Measurements from ENCODE around the gene VMP1.
"Not testable (repeated sequence)": the region's sequence is repeated elsewhere in the genome, so short reads cannot be mapped to it uniquely, and the experiment has no call there.

The VMP1 gene

DNA sequence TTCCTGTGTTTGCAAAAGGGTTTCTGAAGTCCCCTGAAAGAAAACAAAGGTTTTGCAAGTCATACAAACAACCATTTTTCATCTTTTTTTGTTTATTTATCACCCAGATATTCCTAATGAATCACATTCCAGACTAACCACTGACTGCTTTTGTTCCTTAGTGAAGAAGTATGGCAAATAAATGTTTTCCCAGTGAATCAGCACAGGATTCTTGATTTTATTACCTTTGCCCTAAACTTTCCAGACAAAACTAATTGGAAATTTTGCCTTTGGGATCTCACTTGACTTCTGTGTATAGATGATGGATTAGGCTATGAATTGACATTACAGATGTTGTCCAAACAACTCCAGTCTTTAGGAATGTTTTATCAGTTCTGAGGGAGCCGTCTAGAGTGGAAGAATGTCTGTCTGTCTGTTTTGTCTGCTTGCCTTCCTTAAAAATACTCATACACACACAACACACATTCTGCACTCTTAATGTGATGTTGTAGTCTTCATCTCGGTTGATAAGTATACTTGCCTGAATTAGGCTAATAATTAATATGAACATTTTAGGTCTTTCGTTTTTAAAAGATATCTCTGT, 48.9 kb downstream of the VMP1 start:
- DNase-seq: no peak

- DNase-seq: no peak
Measured at GRCh38 chr17:59757043-59757442, 49.6 kb downstream of the VMP1 start.

- no peak for DNase-seq
Measured at GRCh38 chr17:59757470-59757869, 50.0 kb downstream of the VMP1 start.

- no peak for DNase-seq
Measured at GRCh38 chr17:59757881-59758385, 50.5 kb downstream of the VMP1 start.

DNA sequence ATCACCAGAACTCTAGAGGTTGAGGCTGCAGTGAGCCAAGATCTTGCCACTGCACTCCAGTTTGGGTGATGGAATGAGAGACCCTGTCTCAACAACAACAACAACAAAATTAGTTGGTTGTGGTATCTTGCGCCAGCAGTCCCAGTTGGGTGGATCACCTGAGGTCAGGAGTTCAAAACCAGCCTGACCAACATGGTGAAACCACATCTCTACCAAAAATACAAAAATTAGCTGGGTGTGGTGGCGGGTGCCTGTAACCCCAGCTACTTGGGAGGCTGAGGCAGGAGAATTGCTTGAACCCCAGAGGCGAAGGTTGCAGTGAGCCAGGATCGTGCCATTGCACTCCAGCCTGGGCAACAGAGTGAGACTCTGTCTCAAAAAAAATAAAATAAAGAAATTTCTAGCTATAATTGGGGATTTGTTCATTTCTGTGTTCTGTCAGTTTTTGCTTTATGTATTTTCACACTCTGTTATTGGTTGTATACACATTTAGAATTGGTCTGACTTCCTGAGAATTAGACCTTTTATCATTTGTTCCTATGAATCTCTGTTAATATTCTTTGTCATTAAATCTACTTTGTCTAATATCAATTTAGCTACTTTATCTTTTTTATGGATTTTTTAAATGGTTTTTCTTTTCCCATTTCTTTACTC, 51.7 kb downstream of the VMP1 start:
- not testable (repeated sequence) for DNase-seq

- no peak for DNase-seq
Measured at GRCh38 chr17:59760160-59760559, 52.7 kb downstream of the VMP1 start.

DNA sequence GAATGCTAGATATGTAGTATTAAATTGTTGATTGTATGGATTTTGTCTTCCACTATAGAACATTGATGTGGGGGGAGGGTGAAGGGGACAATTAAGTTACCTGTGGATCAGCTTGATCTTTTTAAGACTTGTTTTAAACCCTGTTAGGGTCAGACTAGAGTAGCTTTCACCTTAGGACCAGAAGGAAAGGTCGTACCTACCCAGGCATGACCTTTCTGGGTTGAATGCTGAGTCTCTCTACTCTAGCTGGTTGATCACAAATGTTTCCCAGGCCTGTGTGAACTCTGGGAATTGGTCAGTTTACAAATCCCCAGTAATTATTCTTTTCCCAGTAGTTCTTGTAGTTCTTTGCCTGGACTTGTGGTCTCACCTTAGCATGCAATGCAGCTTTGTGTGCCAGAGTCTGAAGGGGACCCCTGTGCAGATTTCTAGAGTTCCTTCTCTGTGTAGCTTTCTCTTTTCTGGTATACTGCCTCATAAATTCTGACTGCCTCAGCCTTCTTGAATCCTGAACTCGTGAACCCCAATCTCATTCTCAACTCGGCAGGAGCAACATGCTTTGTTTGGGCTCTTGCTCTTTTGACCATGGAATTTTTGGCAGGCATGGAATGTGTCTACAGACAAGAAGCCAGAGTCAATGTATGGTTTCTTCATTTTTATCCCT, 54.1 kb downstream of the VMP1 start:
- no peak for DNase-seq

DNA sequence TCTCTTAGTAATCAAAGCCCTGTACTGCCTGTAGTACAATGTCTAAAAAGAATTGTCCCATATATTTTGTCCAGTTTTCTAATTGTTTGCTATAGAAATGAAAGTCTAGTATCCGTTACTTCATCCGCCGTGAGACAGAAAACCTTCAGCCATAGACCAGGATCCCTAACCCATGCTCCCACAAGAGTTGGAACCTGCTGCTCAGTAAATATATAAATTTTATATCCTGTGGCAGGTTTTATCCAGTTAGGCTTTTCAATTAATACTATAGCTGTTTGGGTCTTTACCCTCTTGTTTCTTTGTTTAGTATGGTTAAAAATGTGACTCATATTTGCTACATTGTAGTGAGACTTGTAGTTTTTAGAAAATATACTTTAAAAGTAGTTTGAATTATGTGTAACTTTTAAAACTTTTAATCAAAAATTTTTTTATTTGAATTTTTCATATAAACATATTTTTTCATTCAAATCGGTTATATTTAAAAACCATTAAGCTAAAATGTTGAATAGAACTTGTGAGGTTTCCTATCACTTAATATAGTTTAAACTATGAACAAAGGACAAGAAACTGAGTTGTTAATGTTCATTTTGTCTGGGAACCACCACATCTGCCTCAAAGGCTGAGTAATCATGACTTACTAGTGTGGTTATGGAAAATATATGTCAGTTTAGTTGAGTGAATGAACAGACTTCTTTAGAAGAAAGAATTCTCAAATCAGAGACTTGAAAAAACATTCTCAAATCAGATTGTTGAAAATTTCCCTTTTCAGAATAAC, 54.8 kb downstream of the VMP1 start:
- no peak for DNase-seq

DNA sequence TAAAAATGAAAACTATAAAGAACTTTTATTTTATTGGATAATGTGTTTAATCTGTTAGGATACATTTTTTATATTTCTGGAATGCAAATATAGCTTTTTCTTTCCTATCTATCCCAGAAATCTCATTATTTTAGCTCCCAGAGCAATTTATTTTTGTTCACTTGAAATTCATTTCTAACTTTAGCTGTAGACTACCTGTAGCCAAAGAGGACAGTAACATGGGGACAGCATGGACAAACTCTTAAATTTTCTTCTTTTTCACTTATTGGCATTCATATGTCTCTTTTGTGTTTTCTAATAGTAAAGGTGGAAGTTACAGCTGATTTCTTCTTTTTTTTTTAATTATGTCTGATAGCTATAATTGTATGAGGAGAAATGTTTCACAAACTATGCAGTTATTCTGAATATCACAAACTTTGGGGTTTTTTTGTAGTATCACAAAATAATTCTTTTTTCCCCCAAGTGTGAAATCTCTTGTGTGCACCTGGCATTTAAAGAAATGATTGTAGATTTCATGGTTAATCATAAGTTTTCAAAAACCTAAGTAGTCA, 55.4 kb downstream of the VMP1 start:
- no peak for DNase-seq

- DNase-seq: no peak
Measured at GRCh38 chr17:59763861-59764260, 56.4 kb downstream of the VMP1 start.

DNA sequence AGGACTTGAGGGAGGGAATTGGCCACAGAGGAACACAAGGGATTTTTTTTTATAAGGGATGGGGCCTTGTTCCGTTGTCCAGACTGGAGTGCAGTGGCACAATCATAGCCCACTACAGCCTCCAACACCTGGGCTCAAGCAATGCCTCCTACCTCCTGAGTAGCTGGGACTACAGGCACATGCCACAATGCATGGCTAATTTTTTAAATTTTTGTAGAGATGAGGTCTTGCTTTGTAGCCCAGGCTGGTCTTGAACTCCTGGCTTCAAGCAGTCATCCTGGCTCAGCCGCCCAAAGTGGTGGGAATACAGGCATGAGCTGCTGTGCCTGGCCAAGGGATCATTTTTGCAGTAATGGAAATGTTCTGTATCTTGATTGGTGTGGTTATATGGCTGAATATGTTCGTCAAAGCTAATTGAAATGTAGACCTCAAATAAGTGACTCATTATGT, 56.9 kb downstream of the VMP1 start:
- no peak for DNase-seq

DNA sequence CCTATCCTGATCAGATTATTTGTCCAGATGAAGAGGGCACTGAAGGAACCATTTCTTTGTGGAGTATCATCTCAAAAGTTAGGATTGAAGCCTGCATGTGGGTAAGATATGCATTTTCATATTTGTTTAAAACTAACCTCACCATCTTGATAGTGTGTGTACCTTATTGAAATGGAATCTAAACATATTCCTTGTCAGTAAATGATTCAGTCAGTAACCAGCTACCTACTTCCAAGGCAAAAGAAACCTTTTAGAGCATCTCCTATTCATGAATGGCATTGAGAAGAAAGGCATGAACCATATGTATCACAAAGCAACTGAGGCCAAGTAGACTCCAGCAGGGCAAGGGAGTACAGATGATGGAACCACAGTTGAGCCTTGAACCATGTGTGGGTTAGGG, 57.6 kb downstream of the VMP1 start:
- no peak for DNase-seq

DNA sequence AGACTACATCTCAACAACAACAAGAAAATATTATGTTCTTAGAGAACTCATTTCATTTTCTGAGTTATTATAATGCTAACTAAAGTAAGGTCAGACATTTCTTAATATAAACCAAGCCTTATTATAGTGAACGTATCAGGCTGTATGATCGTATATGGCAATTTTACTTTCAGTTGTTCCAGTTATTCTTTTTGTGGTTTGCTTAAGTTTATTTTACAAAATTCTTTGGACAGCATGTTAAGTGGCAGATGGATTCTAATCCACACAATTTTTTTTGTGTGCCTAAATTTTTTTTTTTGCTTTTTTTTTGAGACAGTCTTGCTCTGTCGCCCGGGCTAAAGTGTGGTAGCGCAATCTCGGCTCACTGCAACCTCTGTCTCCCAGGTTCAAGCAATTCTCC, 59.0 kb downstream of the VMP1 start:
- no peak for DNase-seq

DNA sequence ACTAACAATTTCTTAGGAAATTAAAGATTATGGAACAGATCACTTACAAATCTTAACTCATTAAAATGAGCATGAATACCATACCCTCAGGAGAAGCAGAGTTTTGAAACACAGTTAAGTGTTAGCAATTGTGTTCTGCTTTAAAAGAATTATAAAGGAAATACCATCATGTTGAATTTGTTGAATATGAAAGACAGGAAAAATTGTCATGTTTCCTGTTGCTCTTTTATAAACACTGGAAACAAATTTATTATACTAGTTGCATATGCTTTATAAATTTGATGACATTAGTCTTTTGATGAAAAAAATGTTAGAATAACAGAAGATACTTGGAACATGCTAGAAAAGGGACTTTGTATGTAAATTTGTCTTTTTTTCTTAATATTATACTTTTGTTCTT, 59.7 kb downstream of the VMP1 start:
- DNase-seq: no peak

- DNase-seq: no peak
Measured at GRCh38 chr17:59769887-59770286, 62.4 kb downstream of the VMP1 start.

GRCh38 chr17:59771093-59771492, 63.6 kb downstream of the VMP1 start:
- no peak for DNase-seq

DNA sequence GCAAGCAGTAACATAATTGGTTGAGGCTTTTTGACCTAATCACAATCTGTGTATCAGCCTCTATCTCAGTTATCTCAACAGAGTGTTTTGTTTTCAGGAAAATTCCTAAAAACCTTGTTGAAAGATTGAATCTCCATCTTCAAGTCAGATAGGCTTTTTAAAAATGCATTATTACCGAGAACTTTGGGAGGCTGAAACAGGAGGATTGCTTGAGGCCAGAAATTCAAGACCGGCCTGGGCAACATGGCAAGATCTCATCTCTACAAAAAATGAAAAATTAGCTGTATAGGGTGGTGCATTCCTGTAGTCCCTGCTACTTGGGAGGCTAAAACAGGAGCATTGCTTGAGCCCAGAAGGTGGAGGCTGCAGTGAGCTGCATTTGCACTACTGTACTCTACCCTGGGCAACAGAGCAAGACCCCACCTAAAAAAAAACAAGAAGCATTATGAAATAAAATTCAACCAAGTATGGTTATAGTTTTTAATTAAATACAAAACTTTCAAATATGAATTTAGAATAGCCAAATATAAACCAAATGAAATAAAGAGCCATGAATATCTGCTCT, 68.4 kb downstream of the VMP1 start:
- no peak for DNase-seq

DNA sequence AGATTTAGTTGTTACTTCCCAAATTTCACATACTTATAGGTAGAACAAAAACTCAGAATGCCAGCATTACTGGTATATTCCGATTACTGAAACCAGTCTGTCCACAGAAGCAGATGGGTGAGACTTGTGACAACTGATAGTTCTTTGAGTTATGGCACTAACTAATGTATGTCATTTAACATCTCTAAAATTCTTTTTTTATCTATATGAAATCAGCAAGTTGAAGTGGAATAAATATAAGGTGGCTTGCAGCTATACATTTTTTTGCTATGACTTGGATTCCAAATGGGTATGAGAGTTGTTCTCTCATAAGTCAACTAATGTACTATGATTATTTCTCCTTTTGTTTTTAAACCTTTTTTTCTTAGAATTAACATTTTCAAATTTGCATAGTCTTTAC, 69.1 kb downstream of the VMP1 start:
- no peak for DNase-seq

- no peak for DNase-seq
Measured at GRCh38 chr17:59777033-59777432, 69.6 kb downstream of the VMP1 start.

- no peak for DNase-seq
Measured at GRCh38 chr17:59778996-59779395, 71.5 kb downstream of the VMP1 start.

DNA sequence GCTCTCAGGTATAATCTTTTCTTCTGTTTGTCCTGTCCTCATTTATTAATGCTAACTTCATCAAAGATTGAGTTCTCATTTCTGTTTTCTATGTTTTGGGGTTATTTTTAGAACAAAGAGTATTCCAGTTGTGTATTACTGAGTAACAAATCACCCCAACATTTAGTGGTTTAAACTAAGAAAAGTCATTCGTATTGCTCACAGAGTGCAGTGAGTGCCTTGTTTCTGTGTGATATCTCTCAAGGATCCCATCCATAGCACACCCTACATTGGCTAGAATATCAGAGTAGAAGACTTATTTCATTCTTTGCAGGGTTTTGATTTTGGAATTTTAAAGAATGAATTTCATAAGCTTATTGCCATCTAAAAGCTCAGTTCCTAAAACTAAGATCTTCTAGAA, 72.1 kb downstream of the VMP1 start:
- no peak for DNase-seq

DNA sequence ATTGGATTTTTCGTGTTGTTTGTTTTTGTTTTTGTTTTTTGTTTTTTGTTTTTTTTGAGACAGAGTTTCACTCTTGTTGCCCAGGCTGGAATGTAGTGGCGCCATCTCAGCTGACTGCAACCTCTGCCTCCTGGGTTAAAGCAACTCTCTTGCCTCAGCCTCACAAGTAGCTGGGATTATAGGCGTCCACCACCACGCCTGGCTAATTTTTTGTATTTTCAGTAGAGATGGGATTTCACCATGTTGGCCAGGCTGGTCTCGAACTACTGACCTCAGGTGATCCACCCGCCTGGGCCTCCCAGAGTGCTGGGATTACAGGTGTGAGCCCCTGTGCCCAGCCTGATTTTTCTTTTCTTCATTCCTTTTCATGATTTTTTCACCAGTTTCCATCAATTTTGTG, 73.1 kb downstream of the VMP1 start:
- DNase-seq: not testable (repeated sequence)

Measured in NCI-H187 (cell line).